GM15510 (cell line): ENCODE results near the gene NFATC3.

Source experiments
- POLR2A ChIP-seq: IDR thresholded peaks from 3 replicates; pipeline ENCODE4 v1.6.1; 2011; ENCODE audit warnings: borderline replicate concordance; ENCODE audit not compliant: insufficient read length; ENCODE audit errors: extremely low read depth

The NFATC3 gene

DNA sequence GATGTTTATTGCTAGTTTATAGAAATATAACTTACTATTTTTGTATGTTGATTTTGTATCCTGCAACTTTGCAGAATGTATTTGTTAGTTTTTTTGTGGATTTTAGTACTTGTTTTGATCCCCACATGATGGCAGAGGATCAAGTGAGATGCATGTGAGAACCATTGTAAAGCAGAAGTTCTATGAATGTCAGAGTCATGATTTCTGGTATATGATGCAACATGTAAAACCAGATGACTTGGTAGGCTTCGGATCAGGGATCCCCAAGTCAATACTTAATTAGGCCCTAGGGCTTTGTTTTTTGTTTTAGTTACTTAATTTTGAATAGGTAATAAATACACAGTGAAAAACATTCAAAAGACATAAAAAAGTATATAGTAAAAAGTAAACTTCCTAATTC is 104.9 kb downstream of the NFATC3 start:
- no peak for TF ChIP-seq POLR2A

- no peak for TF ChIP-seq POLR2A
These were observed 105.8 kb downstream of the NFATC3 start for GRCh38 chr16:68190736-68191510.

GRCh38 chr16:68194251-68194650 is 109.1 kb downstream of the NFATC3 start:
- no peak for TF ChIP-seq POLR2A

- TF ChIP-seq POLR2A, result no peak
These were observed 112.1 kb downstream of the NFATC3 start for GRCh38 chr16:68197250-68197649.

GRCh38 chr16:68200088-68200783 is 115.1 kb downstream of the NFATC3 start:
- no peak for TF ChIP-seq POLR2A

DNA sequence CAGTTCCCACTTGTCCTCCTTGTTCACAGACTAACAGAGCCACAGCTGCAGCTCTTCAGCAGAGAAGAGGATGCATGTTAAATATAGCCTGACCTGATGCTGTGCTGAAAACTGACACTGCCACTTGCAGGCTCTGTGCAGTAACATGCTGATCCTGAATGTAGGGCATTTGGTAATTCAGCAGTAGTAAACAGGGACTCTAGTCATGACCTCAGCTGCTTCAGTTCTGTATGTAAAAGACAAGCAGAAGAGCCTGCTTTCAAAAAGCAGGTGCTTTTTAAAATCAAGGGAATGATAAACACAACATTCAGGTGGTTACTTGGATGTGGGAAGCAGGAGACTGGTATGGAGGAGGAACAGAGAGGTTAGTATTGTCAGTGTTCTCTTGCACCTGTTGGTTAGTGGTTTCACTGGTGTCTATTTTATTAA is 116.9 kb downstream of the NFATC3 start:
- no peak for TF ChIP-seq POLR2A

GRCh38 chr16:68206245-68206644 is 121.1 kb downstream of the NFATC3 start:
- TF ChIP-seq POLR2A, result no peak

DNA sequence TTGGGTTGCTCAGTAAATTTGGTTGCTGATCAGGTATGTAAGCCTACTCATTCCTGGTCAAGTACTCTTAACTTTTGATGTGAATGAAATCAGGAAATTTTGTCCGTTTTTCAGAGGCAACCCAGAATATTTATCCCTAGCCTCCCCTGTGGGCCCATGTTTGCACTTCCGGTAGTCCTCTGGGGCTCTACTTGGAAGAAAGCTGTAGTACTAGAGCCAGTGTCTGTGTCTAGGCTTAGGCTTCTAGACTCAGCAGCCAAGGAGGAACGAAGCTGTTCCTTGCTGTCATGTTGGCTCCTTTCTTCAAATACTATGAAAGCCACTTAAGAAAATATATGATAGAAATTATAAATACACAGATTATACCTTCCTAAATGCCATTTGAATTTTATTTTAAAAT is 129.6 kb downstream of the NFATC3 start:
- TF ChIP-seq POLR2A, result no peak

DNA sequence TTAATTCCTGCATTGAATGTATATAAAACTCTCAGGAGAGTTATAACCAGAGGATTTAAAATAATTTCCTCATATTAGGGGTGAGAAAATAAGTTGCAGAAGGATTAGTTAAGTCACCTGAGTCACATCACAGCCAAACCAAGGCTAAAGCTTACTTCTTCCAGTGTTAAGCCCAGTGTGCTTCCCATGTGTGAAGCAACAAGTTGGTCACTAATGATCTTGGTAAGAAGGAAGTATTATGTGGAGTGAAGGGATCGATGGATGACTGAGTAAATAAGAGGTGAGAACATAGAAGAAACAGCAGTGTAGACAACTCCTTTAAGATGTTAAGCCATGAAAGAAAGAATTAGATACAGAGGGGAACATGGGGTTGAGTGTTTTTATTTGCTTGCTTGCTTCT is 130.1 kb downstream of the NFATC3 start:
- TF ChIP-seq POLR2A, result no peak

- no peak for TF ChIP-seq POLR2A
These were observed 131.1 kb downstream of the NFATC3 start for GRCh38 chr16:68216240-68216639.

- no peak for TF ChIP-seq POLR2A
These were observed 132.3 kb downstream of the NFATC3 start for GRCh38 chr16:68217506-68217905.

DNA sequence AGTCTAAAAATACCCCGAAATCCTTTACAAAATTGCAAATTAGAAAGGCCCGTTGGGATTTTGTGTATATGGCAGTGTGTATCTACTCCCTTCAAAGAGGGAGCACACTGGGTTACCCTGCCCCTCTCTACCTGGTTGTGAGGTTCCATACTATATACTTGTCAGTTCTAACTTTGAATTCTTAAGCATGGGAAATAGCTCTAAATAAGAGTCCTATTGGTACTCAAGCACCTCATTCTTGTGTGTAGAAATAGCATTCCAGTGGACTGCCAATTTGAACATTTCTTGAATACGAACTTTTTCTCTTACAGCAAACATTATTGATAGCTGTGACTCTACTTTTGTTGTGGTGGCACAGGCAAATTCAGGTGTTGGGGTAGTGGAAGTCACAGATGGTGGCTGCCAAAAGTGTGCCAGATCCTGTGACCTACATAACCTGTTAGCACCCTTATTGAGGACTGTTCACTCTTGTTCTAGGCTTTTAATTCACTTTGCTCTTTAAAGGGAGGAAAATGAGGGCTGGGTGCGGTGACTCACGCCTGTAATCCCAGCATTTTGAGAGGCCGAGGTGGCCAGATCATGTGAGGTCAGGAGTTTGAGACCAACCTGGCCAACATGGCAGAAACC is 134.7 kb downstream of the NFATC3 start:
- no peak for TF ChIP-seq POLR2A

DNA sequence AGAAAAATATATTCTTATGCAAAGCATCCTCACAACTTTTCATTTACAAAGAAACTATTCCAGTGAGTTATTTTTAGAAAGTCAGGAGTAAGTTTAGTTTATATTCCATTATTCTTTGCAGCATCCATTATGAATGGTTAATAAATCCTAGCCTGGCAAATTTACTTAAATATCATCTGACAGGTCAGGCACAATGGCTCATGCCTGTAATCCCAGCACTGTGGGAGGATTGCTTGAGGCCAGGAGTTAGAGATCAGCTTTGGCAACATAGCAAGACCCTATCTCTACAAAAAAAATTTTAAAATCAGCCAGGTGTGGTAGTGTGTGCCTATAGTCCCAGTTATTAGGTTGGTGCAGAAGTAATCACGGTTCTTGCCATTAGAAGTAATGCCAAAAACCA is 137.9 kb downstream of the NFATC3 start:
- no peak for TF ChIP-seq POLR2A

- no peak for TF ChIP-seq POLR2A
These were observed 140.9 kb downstream of the NFATC3 start for GRCh38 chr16:68226116-68226515.

DNA sequence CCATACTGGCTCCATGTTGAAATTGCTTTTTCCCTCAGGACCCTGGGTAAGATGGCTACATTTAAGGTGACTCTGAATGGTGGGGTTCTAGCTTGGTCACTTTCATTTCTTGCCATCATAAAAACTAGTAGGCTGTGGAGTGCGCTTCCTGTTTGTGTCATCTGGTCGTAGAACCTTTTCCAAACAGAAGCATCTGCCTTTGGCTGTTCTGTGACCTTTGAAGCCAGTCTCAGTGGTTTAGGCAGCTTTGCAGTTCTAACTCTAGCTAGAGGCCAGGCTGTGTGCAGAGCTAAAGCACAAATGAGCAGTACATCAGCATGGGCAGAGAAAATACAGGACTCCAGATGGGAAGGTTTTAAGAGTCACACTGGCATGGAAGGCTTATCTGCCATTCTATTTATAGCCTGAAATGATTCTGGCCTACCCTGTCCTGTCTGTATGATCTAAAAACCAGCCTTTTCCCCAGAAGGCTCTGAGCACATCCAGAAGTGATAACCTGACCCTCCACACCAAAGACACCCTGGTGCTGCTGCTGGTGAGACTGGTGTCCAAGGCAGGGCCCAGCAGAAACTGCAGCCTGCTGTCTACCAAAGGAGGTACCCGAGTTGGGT is 142.1 kb downstream of the NFATC3 start:
- TF ChIP-seq POLR2A, result no peak
